ENCODE measurements around the gene PITX3.

PITX3 gene

GRCh38 chr10:102241444-102242117 is at the start of gene PITX3:
Gene PITX3, minus strand, starts transcription at chr10:102241512. Its CDS starts 9,432 bp downstream, at chr10:102232080.
- DNase-seq, result peak; percentile 91

- DNase-seq, result no peak
These were observed 48.5 kb upstream of the PITX3 start for GRCh38 chr10:102289840-102290239.

- DNase-seq, result no peak
These were observed 48.0 kb upstream of the PITX3 start for GRCh38 chr10:102289356-102289755.

GRCh38 chr10:102287991-102288390 is 46.7 kb upstream of the PITX3 start:
- DNase-seq, result no peak

- no peak for DNase-seq
These were observed 46.2 kb upstream of the PITX3 start for GRCh38 chr10:102287538-102287937.

- no peak for DNase-seq
These were observed 44.9 kb upstream of the PITX3 start for GRCh38 chr10:102286216-102286615.

GRCh38 chr10:102285133-102285532 is 43.8 kb upstream of the PITX3 start:
- no peak for DNase-seq

GRCh38 chr10:102284531-102284930 is 43.2 kb upstream of the PITX3 start:
- DNase-seq, result no peak

- DNase-seq, result no peak
These were observed 42.6 kb upstream of the PITX3 start for GRCh38 chr10:102283890-102284289.

- no peak for DNase-seq
These were observed 42.2 kb upstream of the PITX3 start for GRCh38 chr10:102283488-102283887.

GRCh38 chr10:102281102-102281487 is 39.8 kb upstream of the PITX3 start:
- no peak for DNase-seq

- DNase-seq, result no peak
These were observed 39.2 kb upstream of the PITX3 start for GRCh38 chr10:102280397-102281101.

GRCh38 chr10:102279104-102279503 is 37.8 kb upstream of the PITX3 start:
- DNase-seq, result no peak

GRCh38 chr10:102275343-102275742 is 34.0 kb upstream of the PITX3 start:
- no peak for DNase-seq

- no peak for DNase-seq
These were observed 32.8 kb upstream of the PITX3 start for GRCh38 chr10:102274062-102274461.

GRCh38 chr10:102269017-102269416 is 27.7 kb upstream of the PITX3 start:
- DNase-seq, result no peak

GRCh38 chr10:102268375-102268888 is 27.1 kb upstream of the PITX3 start:
- DNase-seq, result no peak

GRCh38 chr10:102267748-102268147 is 26.4 kb upstream of the PITX3 start:
- DNase-seq, result no peak

GRCh38 chr10:102266670-102267069 is 25.4 kb upstream of the PITX3 start:
- no peak for DNase-seq

- no peak for DNase-seq
These were observed 23.1 kb upstream of the PITX3 start for GRCh38 chr10:102264371-102264770.

GRCh38 chr10:102262744-102263370 is 21.5 kb upstream of the PITX3 start:
- DNase-seq, result no peak

- DNase-seq, result no peak
These were observed 20.5 kb upstream of the PITX3 start for GRCh38 chr10:102261842-102262241.

GRCh38 chr10:102261196-102261595 is 19.9 kb upstream of the PITX3 start:
- no peak for DNase-seq

- no peak for DNase-seq
These were observed 14.1 kb upstream of the PITX3 start for GRCh38 chr10:102255404-102255803.
